RWPE1 (cell line): ENCODE data around the gene CSTF2T.

Experiments
- CTCF ChIA-PET: fragments of 350-600 bp; sonication (Branson Sonifier 250); formaldehyde crosslinking; extraction: SDS; loops from one replicate; lab custom pipeline; 2021; lab: Yijun Ruan, JAX
- POLR2A ChIA-PET: fragments of 400-600 bp; formaldehyde crosslinking; extraction: SDS; loops from one replicate; lab custom pipeline; 2020; ENCODE audit warnings: antibody characterized with exemption; ENCODE audit not compliant: low non-redundant PET; lab: Yijun Ruan, JAX
- DNase-seq: peaks from one replicate; pipeline ENCODE4 v3.0.0; 2012; ENCODE audit warnings: low spot score
- H3K27ac ChIP-seq: fragments of 450-650 bp; 2 replicates; pipeline ENCODE4 v1.5.1; 2017
- TF ChIP-seq, protein P1 (sequence below): fragments of 450-650 bp; conservative IDR thresholded peaks from 2 replicates; pipeline ENCODE4 v1.5.1; 2017; ENCODE audit warnings: low read depth, mild to moderate bottlenecking

CSTF2T gene

GRCh38 chr10:51672039-51672535 lies 27.3 kb downstream of the CSTF2T start:
- TF ChIP-seq, protein P1, sequence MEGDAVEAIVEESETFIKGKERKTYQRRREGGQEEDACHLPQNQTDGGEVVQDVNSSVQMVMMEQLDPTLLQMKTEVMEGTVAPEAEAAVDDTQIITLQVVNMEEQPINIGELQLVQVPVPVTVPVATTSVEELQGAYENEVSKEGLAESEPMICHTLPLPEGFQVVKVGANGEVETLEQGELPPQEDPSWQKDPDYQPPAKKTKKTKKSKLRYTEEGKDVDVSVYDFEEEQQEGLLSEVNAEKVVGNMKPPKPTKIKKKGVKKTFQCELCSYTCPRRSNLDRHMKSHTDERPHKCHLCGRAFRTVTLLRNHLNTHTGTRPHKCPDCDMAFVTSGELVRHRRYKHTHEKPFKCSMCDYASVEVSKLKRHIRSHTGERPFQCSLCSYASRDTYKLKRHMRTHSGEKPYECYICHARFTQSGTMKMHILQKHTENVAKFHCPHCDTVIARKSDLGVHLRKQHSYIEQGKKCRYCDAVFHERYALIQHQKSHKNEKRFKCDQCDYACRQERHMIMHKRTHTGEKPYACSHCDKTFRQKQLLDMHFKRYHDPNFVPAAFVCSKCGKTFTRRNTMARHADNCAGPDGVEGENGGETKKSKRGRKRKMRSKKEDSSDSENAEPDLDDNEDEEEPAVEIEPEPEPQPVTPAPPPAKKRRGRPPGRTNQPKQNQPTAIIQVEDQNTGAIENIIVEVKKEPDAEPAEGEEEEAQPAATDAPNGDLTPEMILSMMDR = no peak
- H3K27ac ChIP-seq = no peak overlapping the region
- ChIA-PET CTCF (no interaction called here), POLR2A (no interaction called here)
- no peak for DNase-seq

DNA sequence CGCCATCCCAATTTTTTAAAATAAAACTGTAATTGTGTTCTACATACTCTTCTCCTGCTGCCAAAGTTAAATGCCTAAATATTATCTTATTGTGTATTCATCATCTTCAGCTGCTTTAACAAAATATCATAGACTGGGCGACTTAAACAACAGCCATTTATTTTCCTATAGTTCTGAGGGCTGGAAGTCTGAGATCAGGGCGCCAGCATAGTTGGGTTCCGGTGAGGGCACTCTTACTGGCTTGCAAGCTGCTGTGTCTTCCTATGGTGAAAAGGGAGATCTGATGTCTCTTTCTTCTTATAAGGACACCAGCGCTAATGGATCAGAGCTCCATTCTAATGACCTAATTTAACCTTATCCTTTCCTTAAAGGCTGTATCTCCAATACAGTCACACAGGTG lies 30.4 kb downstream of the CSTF2T start:
- no peak for DNase-seq
- ChIA-PET CTCF (no interaction called here), POLR2A (no interaction called here)
- TF ChIP-seq, protein P1 = no peak
- no peak overlapping the region for H3K27ac ChIP-seq

- ChIA-PET CTCF (interaction anchor here (0.7 kb wide), 1 partner anchor 1501 kb away, joined by 4 read pairs; no protein-coding TSS in a partner anchor), POLR2A (no interaction called here)
- H3K27ac ChIP-seq = no peak overlapping the region
- DNase-seq = no peak
- TF ChIP-seq, protein P1 = no peak
Observed at GRCh38 chr10:51668336-51668689, 31.1 kb downstream of the CSTF2T start.

DNA sequence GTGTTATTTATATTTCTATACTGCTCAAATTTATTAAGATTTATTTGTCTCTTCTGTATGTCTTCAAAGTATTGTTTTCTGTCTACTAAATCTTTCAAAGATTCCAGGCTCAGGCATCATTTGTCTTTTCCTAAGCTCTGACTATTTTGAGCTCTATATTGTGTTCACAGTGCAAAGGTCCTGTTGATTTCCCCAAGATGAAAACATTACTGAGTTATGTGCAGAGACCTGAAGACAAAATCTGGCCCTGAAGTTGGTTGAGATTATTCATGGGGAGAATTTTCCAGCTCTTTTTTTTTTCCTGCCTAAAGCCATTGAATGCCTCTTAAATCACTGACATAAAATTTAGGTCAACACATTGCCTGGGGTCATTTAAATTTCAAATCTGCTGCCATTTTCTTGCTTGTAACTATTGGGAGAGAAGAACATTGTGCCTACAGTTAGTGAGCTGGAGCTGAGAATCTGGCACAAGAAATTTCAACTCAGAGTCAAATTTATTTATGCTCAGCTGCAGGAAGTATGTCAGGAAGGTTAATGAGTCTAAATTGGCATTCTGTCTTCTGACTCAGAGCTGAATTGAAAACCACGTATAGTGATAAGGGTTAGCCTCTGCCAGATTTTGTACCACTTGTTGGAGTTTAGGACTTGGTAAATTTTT lies 31.6 kb downstream of the CSTF2T start:
- ChIA-PET CTCF (interaction anchor here (0.5 to 0.8 kb wide), 3 partner anchors 14 to 1501 kb away, joined by 4 to 6 read pairs (median 4); no protein-coding TSS in a partner anchor), POLR2A (no interaction called here)
- H3K27ac ChIP-seq = no peak overlapping the region
- TF ChIP-seq, protein P1 = no peak
- no peak for DNase-seq

DNA sequence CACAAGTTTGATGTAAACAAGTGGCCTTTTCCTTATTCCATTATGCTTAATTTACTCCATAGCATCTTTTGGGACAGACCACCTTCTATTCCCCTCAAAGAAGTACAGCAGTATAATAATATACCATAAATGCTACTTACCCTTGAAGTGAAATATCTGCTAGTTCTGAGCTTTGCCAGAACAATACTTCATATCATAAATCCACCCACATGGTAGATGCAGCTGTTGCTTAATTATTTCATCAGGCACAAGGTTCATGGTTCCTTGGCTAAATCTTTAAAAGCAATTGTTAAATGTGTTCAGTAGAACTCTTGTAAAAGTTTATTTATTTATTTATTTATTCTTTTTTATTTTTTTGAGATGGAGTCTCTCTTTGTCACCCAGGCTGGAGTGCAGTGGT lies 32.9 kb downstream of the CSTF2T start:
- TF ChIP-seq, protein P1 = no peak
- CTCF ChIA-PET = no interaction called here
- POLR2A ChIA-PET = no interaction called here
- no peak for DNase-seq
- H3K27ac ChIP-seq = no peak overlapping the region

DNA sequence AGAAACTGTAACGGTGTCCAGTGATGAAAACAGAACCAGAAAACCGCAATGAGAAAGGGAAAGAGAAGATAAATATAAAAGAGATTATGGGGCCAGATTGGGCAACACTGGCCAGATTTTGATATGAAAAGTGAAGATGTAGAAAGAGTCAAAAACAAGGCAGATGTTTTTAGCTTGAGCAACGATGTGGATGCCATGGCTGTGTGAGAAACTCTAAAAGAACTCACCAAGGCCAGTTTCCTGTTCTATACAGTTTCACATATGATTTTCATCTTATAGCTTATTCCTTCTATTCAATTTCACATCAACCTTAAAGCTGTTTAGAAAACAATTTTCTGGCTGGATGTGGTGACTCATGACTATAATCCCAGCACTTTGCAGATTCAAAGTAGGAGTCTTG lies 36.3 kb downstream of the CSTF2T start:
- TF ChIP-seq, protein P1 = no peak
- CTCF ChIA-PET = interaction anchor here (0.7 kb wide), 1 partner anchor 548 kb away, joined by 3 read pairs; no protein-coding TSS in a partner anchor
- POLR2A ChIA-PET = no interaction called here
- H3K27ac ChIP-seq = no peak overlapping the region
- DNase-seq = no peak
